Measurements from ENCODE around the gene BICC1. TPM values are rescaled to one million over a fixed set of nuclear protein-coding genes. Genes with fewer than 3 reads are reported as not detected.

The BICC1 gene
- polyA plus RNA-seq, 3 donors, result 0.02 to 0.24 (median 0.14) TPM

- Mint-ChIP-seq H3K9me3 (peaks cover 0 to 14% (median 9%) of the 10 kb centered on the region in 7 donors), H3K4me1 (no peaks in the 10 kb centered on the region), H3K36me3 (no peaks in the 10 kb centered on the region), H3K4me3 (no peak overlapping the region), H3K27ac (no peak overlapping the region), H3K27me3 (ENCODE audit: low read depth in 3 of 3) (peaks cover 0 to 2% (median 2%) of the 10 kb centered on the region in 3 donors)
- H3K79me2 ChIP-seq (ENCODE audit: insufficient read depth, low read length), result no peaks in the 10 kb centered on the region
- no peak overlapping the region for H3K27ac ChIP-seq (ENCODE audit: low read depth in 1 of 2, low read length in 2 of 2)
- no peak overlapping the region for H3K9ac ChIP-seq (ENCODE audit: insufficient read depth, low read length, poor library complexity, severe bottlenecking)
- H3K4me3 ChIP-seq (replicated peaks in 1 of 3; ENCODE audit: low read depth in 2 of 3, low read length in 3 of 3), result no peak overlapping the region
- no peaks in the 10 kb centered on the region for H4K20me1 ChIP-seq (ENCODE audit: insufficient read depth, low read length)
- no peak for TF ChIP-seq CTCF (IDR thresholded peaks at IDR 0.05)
- H3K27me3 ChIP-seq (ENCODE audit: control insufficient read depth in 2 of 2, insufficient read depth in 2 of 2, low read length in 2 of 2), result no peaks in the 10 kb centered on the region
- no peak overlapping the region for H2AFZ ChIP-seq (ENCODE audit: insufficient read depth, low read depth, low read length, poor library complexity, severe bottlenecking)
- no peak overlapping the region for H3K4me2 ChIP-seq (replicated peaks; ENCODE audit: extremely low read depth, low read length, poor library complexity, severe bottlenecking)
- DNase-seq, result no peak
- H3K4me1 ChIP-seq (ENCODE audit: control insufficient read depth in 1 of 2, insufficient read depth in 2 of 2, low read length in 2 of 2), result no peaks in the 10 kb centered on the region
- intact Hi-C loops (cut with micrococcal nuclease), result no loop called here
- H3K36me3 ChIP-seq (replicated peaks in 1 of 2; ENCODE audit: control insufficient read depth in 1 of 2, insufficient read depth in 2 of 2, low read length in 2 of 2), result no peaks in the 10 kb centered on the region
- H3K9me3 ChIP-seq (replicated peaks in 1 of 2; ENCODE audit: control insufficient read depth in 1 of 2, insufficient read depth in 1 of 2, low read length in 2 of 2), result peaks cover 3 to 13% of the 10 kb centered on the region in 2 donors
- WGBS (ENCODE audit: insufficient coverage), result no CpG with 5 or more reads among the region's 2 CpGs
Measured at GRCh38 chr10:58554316-58554715, 41.6 kb downstream of the BICC1 start.

GRCh38 chr10:58555170-58555929, 42.7 kb downstream of the BICC1 start:
- H3K27ac Mint-ChIP-seq, result no peak overlapping the region
- no peak for TF ChIP-seq CTCF (IDR thresholded peaks at IDR 0.05)
- H3K36me3 ChIP-seq (replicated peaks in 1 of 2; ENCODE audit: control insufficient read depth in 1 of 2, insufficient read depth in 2 of 2, low read length in 2 of 2), result no peaks in the 10 kb centered on the region
- H3K9ac ChIP-seq (ENCODE audit: insufficient read depth, low read length, poor library complexity, severe bottlenecking), result no peak overlapping the region
- H3K36me3 Mint-ChIP-seq, result no peaks in the 10 kb centered on the region
- no peaks in the 10 kb centered on the region for H3K4me1 Mint-ChIP-seq
- H3K9me3 Mint-ChIP-seq, result peaks cover 7 to 21% (median 14%) of the 10 kb centered on the region in 7 donors
- H3K27me3 ChIP-seq (ENCODE audit: control insufficient read depth in 2 of 2, insufficient read depth in 2 of 2, low read length in 2 of 2), result no peaks in the 10 kb centered on the region
- no peak overlapping the region for H3K4me2 ChIP-seq (replicated peaks; ENCODE audit: extremely low read depth, low read length, poor library complexity, severe bottlenecking)
- intact Hi-C loops (cut with micrococcal nuclease), result no loop called here
- peaks cover 3 to 13% of the 10 kb centered on the region in 2 donors for H3K9me3 ChIP-seq (replicated peaks in 1 of 2; ENCODE audit: control insufficient read depth in 1 of 2, insufficient read depth in 1 of 2, low read length in 2 of 2)
- H4K20me1 ChIP-seq (ENCODE audit: insufficient read depth, low read length), result no peaks in the 10 kb centered on the region
- H3K4me3 ChIP-seq (replicated peaks in 1 of 3; ENCODE audit: low read depth in 2 of 3, low read length in 3 of 3), result no peak overlapping the region
- peaks cover 0 to 6% (median 2%) of the 10 kb centered on the region in 3 donors for H3K27me3 Mint-ChIP-seq (ENCODE audit: low read depth in 3 of 3)
- H3K4me3 Mint-ChIP-seq, result no peak overlapping the region
- 100% methylated on average over 1 of the region's 4 CpGs for WGBS (ENCODE audit: insufficient coverage)
- H3K4me1 ChIP-seq (ENCODE audit: control insufficient read depth in 1 of 2, insufficient read depth in 2 of 2, low read length in 2 of 2), result no peaks in the 10 kb centered on the region
- H2AFZ ChIP-seq (ENCODE audit: insufficient read depth, low read depth, low read length, poor library complexity, severe bottlenecking), result no peak overlapping the region
- H3K79me2 ChIP-seq (ENCODE audit: insufficient read depth, low read length), result no peaks in the 10 kb centered on the region
- DNase-seq, result no peak
- H3K27ac ChIP-seq (ENCODE audit: low read depth in 1 of 2, low read length in 2 of 2), result no peak overlapping the region
